ENCODE data around the gene GP9. TPM values are rescaled to one million over a fixed set of nuclear protein-coding genes. Genes with fewer than 3 reads are reported as not detected.
"Not testable (repeated sequence)": the region's sequence is repeated elsewhere in the genome, so short reads cannot be mapped to it uniquely, and the experiment has no call there.

Gene GP9
- total RNA-seq, 1 experiment from 2014 or later = not detected

DNA sequence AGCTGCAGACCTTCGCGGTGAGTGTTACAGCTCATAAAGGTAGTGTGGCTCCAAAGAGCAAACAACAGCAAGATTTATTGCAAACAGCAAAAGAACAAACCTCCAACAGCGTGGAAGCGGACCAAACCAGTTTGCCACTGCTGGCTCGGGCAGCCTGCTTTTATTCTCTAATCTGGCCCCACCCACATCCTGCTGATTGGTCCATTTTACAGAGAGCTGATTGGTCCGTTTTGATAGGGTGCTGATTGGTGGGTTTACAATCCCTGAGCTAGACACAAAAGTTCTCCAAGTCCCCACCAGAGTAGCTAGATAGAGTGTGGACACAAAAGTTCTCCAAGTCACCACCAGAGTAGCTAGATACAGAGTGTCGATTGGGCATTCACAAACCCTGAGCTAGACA lies 7.1 kb downstream of the GP9 start:
- DNase-seq; H3K27ac ChIP-seq (ENCODE audit: low read length); H3K4me1 ChIP-seq (ENCODE audit: low read length); H3K9me2 ChIP-seq (replicated peaks; ENCODE audit: insufficient read depth, low read length); H4K20me1 ChIP-seq (ENCODE audit: insufficient read depth, low read depth, low read length); H2AFZ ChIP-seq (ENCODE audit: low read length); H3K27me3 ChIP-seq (ENCODE audit: low read length); H3K9me3 ChIP-seq (ENCODE audit: low read length); H3K4me3 ChIP-seq (ENCODE audit: low read length); H3K9ac ChIP-seq (ENCODE audit: low read length); H3K4me2 ChIP-seq (ENCODE audit: low read depth, low read length, poor library complexity, severe bottlenecking); H3K79me2 ChIP-seq (ENCODE audit: low read length); H3K36me3 ChIP-seq (ENCODE audit: insufficient read depth, low read length): not testable (repeated sequence)

GRCh38 chr3:129068291-129068886 lies 7.8 kb downstream of the GP9 start:
- Histone ChIP-seq H2AFZ (ENCODE audit: low read length) (no peak overlapping the region), H3K27ac (ENCODE audit: low read length) (no peak overlapping the region), H3K4me3 (ENCODE audit: low read length) (no peak overlapping the region), H3K79me2 (ENCODE audit: low read length) (no peaks in the 10 kb centered on the region), H3K36me3 (ENCODE audit: insufficient read depth, low read length) (no peaks in the 10 kb centered on the region), H3K27me3 (ENCODE audit: low read length) (no peaks in the 10 kb centered on the region), H3K9me3 (ENCODE audit: low read length) (no peaks in the 10 kb centered on the region), H4K20me1 (ENCODE audit: insufficient read depth, low read depth, low read length) (no peaks in the 10 kb centered on the region), H3K4me2 (ENCODE audit: low read depth, low read length, poor library complexity, severe bottlenecking) (no peak overlapping the region), H3K9me2 (replicated peaks; ENCODE audit: insufficient read depth, low read length) (no peaks in the 10 kb centered on the region), H3K4me1 (ENCODE audit: low read length) (no peaks in the 10 kb centered on the region), H3K9ac (ENCODE audit: low read length) (no peak overlapping the region)
- no peak for DNase-seq

- not testable (repeated sequence) for H3K79me2 ChIP-seq (ENCODE audit: low read length); H3K4me2 ChIP-seq (ENCODE audit: low read depth, low read length, poor library complexity, severe bottlenecking); H3K36me3 ChIP-seq (ENCODE audit: insufficient read depth, low read length); H3K27ac ChIP-seq (ENCODE audit: low read length); H3K9me3 ChIP-seq (ENCODE audit: low read length); H2AFZ ChIP-seq (ENCODE audit: low read length); H3K9me2 ChIP-seq (replicated peaks; ENCODE audit: insufficient read depth, low read length); H3K4me3 ChIP-seq (ENCODE audit: low read length); H3K9ac ChIP-seq (ENCODE audit: low read length); H3K4me1 ChIP-seq (ENCODE audit: low read length); H3K27me3 ChIP-seq (ENCODE audit: low read length); DNase-seq; H4K20me1 ChIP-seq (ENCODE audit: insufficient read depth, low read depth, low read length)
Measured at GRCh38 chr3:129069313-129070085, 8.9 kb downstream of the GP9 start.

DNA sequence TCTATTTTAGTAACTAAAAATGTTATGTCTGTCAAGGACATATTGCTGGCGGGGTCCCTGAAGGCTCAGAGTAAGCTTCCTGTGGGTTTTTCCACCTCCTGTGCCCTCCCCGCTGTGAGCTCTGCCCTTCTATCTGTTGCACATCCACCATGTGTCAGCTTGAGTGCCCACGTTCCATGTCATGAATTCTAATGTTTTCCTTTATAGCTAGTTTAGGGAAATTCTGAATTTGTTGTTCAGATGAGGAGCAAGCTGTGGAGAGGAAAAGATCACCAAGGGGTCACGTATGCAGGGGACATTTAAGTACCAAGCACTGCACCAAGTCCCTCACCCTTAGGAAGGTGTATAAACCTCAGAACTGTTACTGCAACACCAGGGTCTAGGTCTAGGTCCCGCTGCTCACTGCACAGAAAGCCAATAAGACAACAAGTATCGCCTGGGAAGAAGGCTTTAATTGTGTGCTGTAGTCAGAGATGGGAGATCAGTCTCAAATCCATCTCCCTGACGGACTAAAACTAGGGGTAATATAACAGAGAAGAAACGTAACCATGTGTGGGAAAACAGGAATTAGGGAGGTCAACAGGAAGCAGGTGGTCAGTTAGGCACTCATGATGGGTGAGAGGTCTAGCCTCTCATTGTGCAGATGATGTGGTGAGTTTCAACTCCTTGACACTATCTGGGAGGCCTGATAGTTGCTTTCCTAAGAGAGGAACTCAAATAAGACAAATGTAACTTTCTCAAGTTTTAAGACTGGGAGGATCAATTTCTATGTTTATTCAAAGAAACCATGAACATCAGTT lies 9.7 kb downstream of the GP9 start:
- no peaks in the 10 kb centered on the region for H3K79me2 ChIP-seq (ENCODE audit: low read length)
- no peak overlapping the region for H3K4me3 ChIP-seq (ENCODE audit: low read length)
- DNase-seq = no peak
- H3K27me3 ChIP-seq (ENCODE audit: low read length) = no peaks in the 10 kb centered on the region
- H3K4me2 ChIP-seq (ENCODE audit: low read depth, low read length, poor library complexity, severe bottlenecking) = no peak overlapping the region
- H3K4me1 ChIP-seq (ENCODE audit: low read length) = no peaks in the 10 kb centered on the region
- H2AFZ ChIP-seq (ENCODE audit: low read length) = no peak overlapping the region
- H3K9ac ChIP-seq (ENCODE audit: low read length) = no peak overlapping the region
- H3K9me3 ChIP-seq (ENCODE audit: low read length) = no peaks in the 10 kb centered on the region
- no peaks in the 10 kb centered on the region for H4K20me1 ChIP-seq (ENCODE audit: insufficient read depth, low read depth, low read length)
- H3K9me2 ChIP-seq (replicated peaks; ENCODE audit: insufficient read depth, low read length) = no peaks in the 10 kb centered on the region
- no peak overlapping the region for H3K27ac ChIP-seq (ENCODE audit: low read length)
- H3K36me3 ChIP-seq (ENCODE audit: insufficient read depth, low read length) = no peaks in the 10 kb centered on the region

DNA sequence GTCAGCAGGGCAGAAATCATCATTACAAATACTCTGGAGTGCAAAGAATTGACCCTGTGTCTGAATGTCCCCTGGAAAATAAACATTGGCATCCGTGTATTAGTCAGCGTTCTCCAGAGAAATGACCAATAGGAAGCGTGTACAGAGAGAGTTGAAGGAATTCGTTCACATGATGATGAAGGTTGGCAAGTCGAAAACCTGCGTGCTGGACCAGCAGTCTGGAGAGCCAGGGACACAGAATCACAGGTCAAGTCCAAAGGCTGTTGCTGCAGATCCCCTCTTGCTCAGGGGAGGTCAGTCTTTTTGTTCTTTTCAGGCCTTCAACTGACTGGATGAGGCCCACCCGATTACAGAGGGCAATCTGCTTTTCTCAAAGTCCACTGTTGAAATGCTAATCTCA lies 16.6 kb downstream of the GP9 start:
- no peaks in the 10 kb centered on the region for H3K27me3 ChIP-seq (ENCODE audit: low read length)
- no peak overlapping the region for H2AFZ ChIP-seq (ENCODE audit: low read length)
- DNase-seq = no peak
- no peak overlapping the region for H3K4me2 ChIP-seq (ENCODE audit: low read depth, low read length, poor library complexity, severe bottlenecking)
- no peak overlapping the region for H3K27ac ChIP-seq (ENCODE audit: low read length)
- no peaks in the 10 kb centered on the region for H4K20me1 ChIP-seq (ENCODE audit: insufficient read depth, low read depth, low read length)
- no peaks in the 10 kb centered on the region for H3K36me3 ChIP-seq (ENCODE audit: insufficient read depth, low read length)
- no peaks in the 10 kb centered on the region for H3K79me2 ChIP-seq (ENCODE audit: low read length)
- no peaks in the 10 kb centered on the region for H3K9me3 ChIP-seq (ENCODE audit: low read length)
- no peak overlapping the region for H3K9ac ChIP-seq (ENCODE audit: low read length)
- H3K4me3 ChIP-seq (ENCODE audit: low read length) = no peak overlapping the region
- no peaks in the 10 kb centered on the region for H3K4me1 ChIP-seq (ENCODE audit: low read length)
- no peaks in the 10 kb centered on the region for H3K9me2 ChIP-seq (replicated peaks; ENCODE audit: insufficient read depth, low read length)

DNA sequence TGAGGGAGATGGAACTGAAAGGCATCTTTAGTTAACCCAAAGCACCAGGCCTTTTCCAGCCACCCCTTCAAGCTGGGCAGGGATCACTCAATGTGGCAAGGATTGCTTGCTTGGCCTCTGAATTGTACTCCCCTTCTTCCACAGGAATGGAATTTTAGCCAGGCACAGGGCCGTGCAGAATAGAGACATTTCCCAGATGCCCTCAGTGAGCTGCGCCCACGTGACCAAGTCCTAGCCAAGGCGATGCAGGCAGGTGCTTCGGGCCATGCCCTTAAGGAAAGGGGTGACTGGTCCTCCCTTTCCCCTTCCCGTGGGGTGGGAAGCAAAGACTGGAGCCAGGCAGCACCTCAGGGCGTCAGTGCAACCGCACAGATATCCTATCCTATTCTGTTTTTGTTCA lies 17.9 kb downstream of the GP9 start:
- H3K4me1 ChIP-seq (ENCODE audit: low read length) = no peaks in the 10 kb centered on the region
- no peak overlapping the region for H3K27ac ChIP-seq (ENCODE audit: low read length)
- H3K4me3 ChIP-seq (ENCODE audit: low read length) = no peak overlapping the region
- DNase-seq = no peak
- no peaks in the 10 kb centered on the region for H3K79me2 ChIP-seq (ENCODE audit: low read length)
- H3K9ac ChIP-seq (ENCODE audit: low read length) = no peak overlapping the region
- no peaks in the 10 kb centered on the region for H3K36me3 ChIP-seq (ENCODE audit: insufficient read depth, low read length)
- H2AFZ ChIP-seq (ENCODE audit: low read length) = no peak overlapping the region
- no peaks in the 10 kb centered on the region for H3K9me2 ChIP-seq (replicated peaks; ENCODE audit: insufficient read depth, low read length)
- H3K4me2 ChIP-seq (ENCODE audit: low read depth, low read length, poor library complexity, severe bottlenecking) = no peak overlapping the region
- no peaks in the 10 kb centered on the region for H3K9me3 ChIP-seq (ENCODE audit: low read length)
- H3K27me3 ChIP-seq (ENCODE audit: low read length) = no peaks in the 10 kb centered on the region
- H4K20me1 ChIP-seq (ENCODE audit: insufficient read depth, low read depth, low read length) = no peaks in the 10 kb centered on the region

DNA sequence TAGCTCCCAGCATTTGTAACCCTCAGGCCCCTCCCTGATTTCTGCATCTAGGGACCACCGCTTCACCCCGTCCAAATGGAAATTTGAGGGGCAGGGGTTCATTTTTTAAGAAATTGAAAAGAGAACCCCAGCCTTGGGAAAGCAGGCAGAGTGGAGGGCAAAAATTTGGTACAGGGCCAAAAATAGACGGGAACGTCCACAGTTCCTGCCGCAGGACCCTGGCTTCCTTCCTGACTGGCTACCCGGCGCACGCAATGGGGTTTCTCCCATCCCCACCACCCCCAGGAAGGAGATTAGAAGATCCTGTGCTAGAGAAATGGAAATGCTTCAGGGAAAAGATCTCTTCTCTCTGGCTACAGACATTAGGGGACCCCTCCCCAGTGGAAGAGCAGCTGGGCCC lies 20.9 kb downstream of the GP9 start:
- no peak overlapping the region for H3K27ac ChIP-seq (ENCODE audit: low read length)
- no peak for DNase-seq
- no peaks in the 10 kb centered on the region for H4K20me1 ChIP-seq (ENCODE audit: insufficient read depth, low read depth, low read length)
- no peaks in the 10 kb centered on the region for H3K79me2 ChIP-seq (ENCODE audit: low read length)
- H3K27me3 ChIP-seq (ENCODE audit: low read length) = no peaks in the 10 kb centered on the region
- H3K4me1 ChIP-seq (ENCODE audit: low read length) = no peaks in the 10 kb centered on the region
- H3K4me2 ChIP-seq (ENCODE audit: low read depth, low read length, poor library complexity, severe bottlenecking) = no peak overlapping the region
- H2AFZ ChIP-seq (ENCODE audit: low read length) = no peak overlapping the region
- H3K9me3 ChIP-seq (ENCODE audit: low read length) = no peaks in the 10 kb centered on the region
- no peaks in the 10 kb centered on the region for H3K9me2 ChIP-seq (replicated peaks; ENCODE audit: insufficient read depth, low read length)
- no peak overlapping the region for H3K9ac ChIP-seq (ENCODE audit: low read length)
- H3K36me3 ChIP-seq (ENCODE audit: insufficient read depth, low read length) = no peaks in the 10 kb centered on the region
- no peak overlapping the region for H3K4me3 ChIP-seq (ENCODE audit: low read length)

DNA sequence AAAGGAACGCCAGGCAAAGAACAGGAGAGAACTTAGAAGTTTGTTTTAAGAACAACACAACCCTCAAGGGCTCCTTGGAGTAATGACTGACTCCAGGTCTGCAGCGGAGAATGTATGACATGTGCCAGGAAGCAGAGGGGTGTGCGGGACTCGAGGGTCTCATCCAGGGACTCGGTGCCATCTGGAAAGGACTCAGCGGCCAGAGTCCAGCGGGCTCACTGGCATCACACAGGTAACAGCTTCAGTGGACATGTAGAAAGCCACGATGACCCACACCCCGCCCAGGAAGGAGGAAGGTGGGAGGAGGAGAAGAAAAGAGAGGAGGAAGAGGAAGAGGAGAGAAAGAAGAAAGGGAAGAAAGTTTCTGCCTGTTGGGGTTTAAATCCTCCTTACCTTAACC lies 21.4 kb downstream of the GP9 start:
- H3K36me3 ChIP-seq (ENCODE audit: insufficient read depth, low read length) = no peaks in the 10 kb centered on the region
- H3K4me2 ChIP-seq (ENCODE audit: low read depth, low read length, poor library complexity, severe bottlenecking) = no peak overlapping the region
- H4K20me1 ChIP-seq (ENCODE audit: insufficient read depth, low read depth, low read length) = no peaks in the 10 kb centered on the region
- H3K9me2 ChIP-seq (replicated peaks; ENCODE audit: insufficient read depth, low read length) = no peaks in the 10 kb centered on the region
- H3K79me2 ChIP-seq (ENCODE audit: low read length) = no peaks in the 10 kb centered on the region
- H3K27ac ChIP-seq (ENCODE audit: low read length) = no peak overlapping the region
- DNase-seq = no peak
- no peaks in the 10 kb centered on the region for H3K27me3 ChIP-seq (ENCODE audit: low read length)
- no peaks in the 10 kb centered on the region for H3K4me1 ChIP-seq (ENCODE audit: low read length)
- no peak overlapping the region for H3K9ac ChIP-seq (ENCODE audit: low read length)
- no peaks in the 10 kb centered on the region for H3K9me3 ChIP-seq (ENCODE audit: low read length)
- no peak overlapping the region for H2AFZ ChIP-seq (ENCODE audit: low read length)
- no peak overlapping the region for H3K4me3 ChIP-seq (ENCODE audit: low read length)

Data from Karpas-422 (cell line).